Peyer's patch (tissue), 4 donors: ENCODE data around the gene MED1. TPM values are rescaled to one million over a fixed set of nuclear protein-coding genes. Genes with fewer than 3 reads are reported as not detected.
"Not testable (repeated sequence)": the region's sequence is repeated elsewhere in the genome, so short reads cannot be mapped to it uniquely, and the experiment has no call there.

ENCODE experiments used
- DNase-seq, 3 donors: peaks; one replicate each; pipeline ENCODE4 v3.0.0-alpha.2; 2017 to 2019
- H3K27ac ChIP-seq, 4 donors: fragments of 200-600 bp; sonication (generic); one replicate each; pipeline ENCODE4 v1.5.1; 2016 to 2019
- H3K27me3 ChIP-seq, 2 donors: fragments of 200-600 bp; sonication (generic); one replicate each; pipeline ENCODE4 v1.5.1; 2019
- H3K36me3 ChIP-seq, 3 donors: fragments of 200-600 bp; sonication (generic); one replicate each; pipeline ENCODE4 v1.5.1; 2016 to 2019
- H3K4me1 ChIP-seq, 4 donors: fragments of 200-600 bp; sonication (generic); one replicate each; pipeline ENCODE4 v1.5.1; 2016 to 2019
- H3K4me3 ChIP-seq, 4 donors: fragments of 200-600 bp; sonication (generic); 1 replicate in 3 of 4; 2 replicates in 1 of 4; pipeline ENCODE4 v1.5.1; 2016 to 2019; ENCODE audit warnings: mild to moderate bottlenecking in 1 of 4
- H3K9me3 ChIP-seq, 4 donors: fragments of 200-600 bp; sonication (generic); one replicate each; pipeline ENCODE4 v1.5.1; 2016 to 2019; ENCODE audit warnings: mild to moderate bottlenecking in 1 of 4
- POLR2A ChIP-seq, 2 donors: fragments of 450-650 bp; IDR thresholded peaks; one replicate each; pipeline ENCODE4 v1.5.1; 2017; ENCODE audit warnings: antibody characterized with exemption in 2 of 2, mild to moderate bottlenecking in 2 of 2, moderate library complexity in 2 of 2
- total RNA-seq, 4 donors: library from RNA; depleted of rRNA; stranded (reverse); fragments of >200 nt; gene quantifications; one replicate each; pipeline ENCODE4 v1.1.0, GENCODE V29; 2016
- TF ChIP-seq, protein P1 (sequence below), 6 experiments: fragments of 450-650 bp in 4 of 6; fragments of 200-600 bp in 2 of 6; sonication (generic) in 1 of 6; IDR thresholded peaks; one replicate each; pipeline ENCODE4 v1.5.1; 2017 to 2019; ENCODE audit warnings: antibody characterized with exemption in 6 of 6, mild to moderate bottlenecking in 3 of 6, moderate library complexity in 1 of 6

Gene MED1
- total RNA-seq, 4 donors from 2014 or later: 22.5 to 41.0 (median 36.8) TPM

DNA sequence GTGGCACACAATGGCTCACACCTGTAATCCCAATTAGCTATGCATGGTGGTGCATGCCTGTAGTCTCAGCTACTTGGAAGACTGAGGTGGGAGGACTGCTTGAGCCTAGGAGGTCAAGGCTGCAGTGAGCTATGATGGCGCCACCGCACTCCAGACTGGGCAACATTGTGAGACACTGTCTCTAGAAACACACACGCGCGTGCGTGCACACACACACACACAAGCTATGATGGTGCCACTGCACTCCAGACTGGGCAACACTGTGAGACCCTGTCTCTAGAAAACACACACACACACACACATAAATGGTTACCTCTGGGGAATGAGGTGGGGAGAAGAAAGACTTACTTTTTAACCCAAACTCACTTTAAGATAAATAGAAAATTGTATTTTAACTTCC is 66.0 kb downstream of the MED1 start:
- Histone ChIP-seq H3K9me3 (no peaks in the 10 kb centered on the region), H3K4me1 (no peaks in the 10 kb centered on the region), H3K4me3 (no peak overlapping the region), H3K27ac (no peak overlapping the region), H3K36me3 (peaks cover 0 to 16% (median 0%) of the 10 kb centered on the region in 3 donors), H3K27me3 (no peaks in the 10 kb centered on the region)
- TF ChIP-seq POLR2A (IDR thresholded peaks at IDR 0.05): no peak
- TF ChIP-seq, protein P1, sequence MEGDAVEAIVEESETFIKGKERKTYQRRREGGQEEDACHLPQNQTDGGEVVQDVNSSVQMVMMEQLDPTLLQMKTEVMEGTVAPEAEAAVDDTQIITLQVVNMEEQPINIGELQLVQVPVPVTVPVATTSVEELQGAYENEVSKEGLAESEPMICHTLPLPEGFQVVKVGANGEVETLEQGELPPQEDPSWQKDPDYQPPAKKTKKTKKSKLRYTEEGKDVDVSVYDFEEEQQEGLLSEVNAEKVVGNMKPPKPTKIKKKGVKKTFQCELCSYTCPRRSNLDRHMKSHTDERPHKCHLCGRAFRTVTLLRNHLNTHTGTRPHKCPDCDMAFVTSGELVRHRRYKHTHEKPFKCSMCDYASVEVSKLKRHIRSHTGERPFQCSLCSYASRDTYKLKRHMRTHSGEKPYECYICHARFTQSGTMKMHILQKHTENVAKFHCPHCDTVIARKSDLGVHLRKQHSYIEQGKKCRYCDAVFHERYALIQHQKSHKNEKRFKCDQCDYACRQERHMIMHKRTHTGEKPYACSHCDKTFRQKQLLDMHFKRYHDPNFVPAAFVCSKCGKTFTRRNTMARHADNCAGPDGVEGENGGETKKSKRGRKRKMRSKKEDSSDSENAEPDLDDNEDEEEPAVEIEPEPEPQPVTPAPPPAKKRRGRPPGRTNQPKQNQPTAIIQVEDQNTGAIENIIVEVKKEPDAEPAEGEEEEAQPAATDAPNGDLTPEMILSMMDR (IDR thresholded peaks at IDR 0.05): no peak
- no peak for DNase-seq

DNA sequence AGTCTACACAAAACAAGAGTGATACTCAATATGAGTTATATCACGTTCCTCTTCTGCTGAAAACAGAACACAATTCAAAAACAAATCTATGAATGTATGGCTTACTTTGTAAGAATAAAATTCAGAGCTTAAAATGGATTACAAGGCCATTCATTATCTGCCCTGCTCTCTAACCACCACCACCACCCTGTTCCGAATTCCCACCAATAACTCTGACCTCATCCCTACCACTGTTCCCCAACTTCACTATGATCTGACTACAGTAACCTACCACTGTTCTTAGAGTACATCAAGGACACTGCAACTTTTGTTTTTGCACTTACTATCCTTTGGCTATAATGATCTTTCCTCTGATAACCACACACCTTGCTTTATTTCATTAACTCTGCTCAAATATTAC is 70.9 kb downstream of the MED1 start:
- no peak for TF ChIP-seq POLR2A (IDR thresholded peaks at IDR 0.05)
- TF ChIP-seq, protein P1 (IDR thresholded peaks at IDR 0.05): no peak
- H3K27ac ChIP-seq: no peak overlapping the region
- H3K27me3 ChIP-seq: no peaks in the 10 kb centered on the region
- H3K9me3 ChIP-seq: no peaks in the 10 kb centered on the region
- no peaks in the 10 kb centered on the region for H3K36me3 ChIP-seq
- no peak for DNase-seq
- H3K4me3 ChIP-seq: no peak overlapping the region
- no peaks in the 10 kb centered on the region for H3K4me1 ChIP-seq

DNA sequence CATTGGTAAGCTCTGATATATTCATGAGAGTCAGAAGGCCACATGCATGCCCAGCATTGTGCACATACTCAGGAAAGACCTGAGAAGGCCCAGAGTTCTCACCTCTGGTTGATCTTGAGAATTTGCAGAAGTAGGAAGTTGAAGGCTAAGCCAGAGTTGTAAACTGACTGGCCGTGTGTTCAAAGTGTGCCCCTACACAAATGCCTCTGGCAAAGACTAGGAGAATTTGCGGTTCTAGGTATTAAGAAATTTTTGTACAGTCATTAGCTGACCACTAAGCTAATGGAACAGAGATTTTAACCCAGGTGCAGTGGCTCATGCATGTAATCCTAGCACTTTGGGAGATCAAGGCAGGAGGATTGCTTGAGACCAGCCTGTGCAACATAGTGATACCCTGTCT is 74.6 kb downstream of the MED1 start:
- TF ChIP-seq POLR2A (IDR thresholded peaks at IDR 0.05): no peak
- TF ChIP-seq, protein P1 (IDR thresholded peaks at IDR 0.05): no peak
- Histone ChIP-seq H3K36me3 (no peaks in the 10 kb centered on the region), H3K4me1 (no peaks in the 10 kb centered on the region), H3K27ac (no peak overlapping the region), H3K27me3 (no peaks in the 10 kb centered on the region), H3K4me3 (no peak overlapping the region), H3K9me3 (no peaks in the 10 kb centered on the region)
- DNase-seq: no peak

DNA sequence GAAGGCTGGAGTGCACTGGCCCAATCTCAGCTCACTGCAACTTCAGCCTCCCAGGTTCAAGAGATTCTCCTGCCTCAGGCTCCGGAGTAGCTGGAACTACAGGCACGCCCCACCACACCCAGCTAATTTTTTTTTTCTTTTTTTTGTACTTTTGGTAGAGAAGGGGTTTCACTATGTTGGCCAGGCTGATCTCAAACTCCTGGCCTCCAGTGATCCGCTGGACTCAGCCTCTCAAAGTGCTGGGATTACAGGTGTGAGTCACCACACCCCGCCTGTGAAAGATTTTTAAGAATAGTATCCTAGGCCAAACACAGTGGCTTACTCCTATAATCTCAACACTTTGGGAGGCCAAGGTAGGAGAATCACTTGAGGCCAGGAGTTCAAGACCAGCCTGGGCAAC is 83.3 kb downstream of the MED1 start:
- H3K36me3 ChIP-seq, H3K27ac ChIP-seq, H3K27me3 ChIP-seq, H3K9me3 ChIP-seq, H3K4me3 ChIP-seq, DNase-seq, H3K4me1 ChIP-seq: not testable (repeated sequence)

DNA sequence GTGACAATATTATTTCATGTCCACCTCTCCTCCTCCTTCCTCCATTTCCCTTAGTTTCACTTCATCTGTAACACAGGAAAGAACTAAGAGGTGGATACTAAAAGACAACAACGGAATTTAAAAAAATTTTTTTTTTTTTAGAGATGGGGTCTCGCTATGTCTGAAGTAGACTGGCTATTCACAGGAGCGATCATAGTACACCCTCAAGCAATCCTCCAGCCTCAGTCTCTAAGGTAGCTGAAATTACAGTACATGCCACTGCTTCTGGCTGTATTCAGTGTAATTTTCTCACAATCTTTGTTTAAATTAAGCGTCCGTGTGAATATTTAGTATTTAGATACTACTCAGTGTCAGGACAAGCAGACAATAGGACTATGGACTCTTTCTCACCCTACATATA is 85.2 kb downstream of the MED1 start:
- no peak for DNase-seq
- TF ChIP-seq, protein P1 (IDR thresholded peaks at IDR 0.05): no peak
- no peak for TF ChIP-seq POLR2A (IDR thresholded peaks at IDR 0.05)
- Histone ChIP-seq H3K4me1 (peaks cover 0 to 8% (median 0%) of the 10 kb centered on the region in 4 donors), H3K9me3 (no peaks in the 10 kb centered on the region), H3K27ac (peak overlapping the region in 1 of 4 donors; percentile 27), H3K27me3 (no peaks in the 10 kb centered on the region), H3K36me3 (no peaks in the 10 kb centered on the region), H3K4me3 (no peak overlapping the region)

DNA sequence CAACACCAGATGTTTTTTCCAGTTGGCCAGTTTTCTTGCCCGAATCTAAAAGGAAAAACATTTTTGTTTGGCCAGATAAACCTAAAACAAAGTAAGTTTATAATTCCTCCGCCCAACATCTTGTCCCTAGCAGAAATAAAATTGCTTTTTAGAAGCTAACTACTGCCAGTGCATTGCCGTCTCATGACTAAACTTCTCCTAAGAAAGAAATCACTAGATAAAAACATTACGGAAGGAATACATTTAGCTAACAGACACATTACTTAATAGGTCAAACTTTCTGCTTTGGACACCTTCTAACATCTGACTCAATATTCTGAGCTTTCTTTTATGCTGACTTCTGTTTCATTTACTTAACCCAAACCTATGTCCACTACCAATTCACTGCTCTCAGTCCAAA is 85.8 kb downstream of the MED1 start:
- Histone ChIP-seq H3K36me3 (no peaks in the 10 kb centered on the region), H3K27me3 (no peaks in the 10 kb centered on the region), H3K4me1 (peaks cover 0 to 8% (median 0%) of the 10 kb centered on the region in 4 donors), H3K4me3 (no peak overlapping the region), H3K9me3 (no peaks in the 10 kb centered on the region), H3K27ac (peak overlapping the region in 1 of 4 donors; percentile 27)
- no peak for TF ChIP-seq POLR2A (IDR thresholded peaks at IDR 0.05)
- TF ChIP-seq, protein P1 (IDR thresholded peaks at IDR 0.05): no peak
- DNase-seq: no peak
